ENCODE data around the gene PELI2. TPM values are rescaled to one million over a fixed set of nuclear protein-coding genes. Genes with fewer than 3 reads are reported as not detected.

The PELI2 gene
- total RNA-seq, 2 donors from 2014 or later = 8.9 to 25.7 TPM

- DNase-seq (ENCODE audit: low spot score) = no peak
- intact Hi-C loops (cut with DNase I) = no loop called here
- Histone ChIP-seq H3K4me1 (replicated peaks) (no peaks in the 10 kb centered on the region), H3K9me3 (no peaks in the 10 kb centered on the region), H3K27ac (no peak overlapping the region), H3K27me3 (replicated peaks; ENCODE audit: insufficient read depth) (no peaks in the 10 kb centered on the region), H3K36me3 (no peaks in the 10 kb centered on the region), H3K4me3 (no peak overlapping the region)
- TF ChIP-seq POLR2A (IDR thresholded peaks at IDR 0.05) (no peak), POLR2AphosphoS5 (IDR thresholded peaks at IDR 0.05) (no peak), CTCF (IDR thresholded peaks at IDR 0.05) (no peak)
- 80% methylated on average over 3 of the region's 3 CpGs for WGBS
Measured at GRCh38 chr14:56121816-56122215, 3.6 kb downstream of the PELI2 start.

- Histone ChIP-seq H3K4me3 (no peak overlapping the region), H3K27me3 (replicated peaks; ENCODE audit: insufficient read depth) (no peaks in the 10 kb centered on the region), H3K27ac (no peak overlapping the region), H3K4me1 (replicated peaks) (no peaks in the 10 kb centered on the region), H3K9me3 (no peaks in the 10 kb centered on the region), H3K36me3 (no peaks in the 10 kb centered on the region)
- no peak for TF ChIP-seq CTCF (IDR thresholded peaks at IDR 0.05)
- TF ChIP-seq POLR2AphosphoS5 (IDR thresholded peaks at IDR 0.05) = no peak
- TF ChIP-seq POLR2A (IDR thresholded peaks at IDR 0.05) = no peak
- 85% methylated on average over 2 of the region's 2 CpGs for WGBS
- intact Hi-C loops (cut with DNase I) = no loop called here
- DNase-seq (ENCODE audit: low spot score) = no peak
Measured at GRCh38 chr14:56122301-56122700, 4.1 kb downstream of the PELI2 start.

GRCh38 chr14:56124327-56124726 lies 6.1 kb downstream of the PELI2 start:
- Histone ChIP-seq H3K36me3 (no peaks in the 10 kb centered on the region), H3K27me3 (replicated peaks; ENCODE audit: insufficient read depth) (no peaks in the 10 kb centered on the region), H3K4me3 (no peak overlapping the region), H3K9me3 (no peaks in the 10 kb centered on the region), H3K27ac (no peak overlapping the region), H3K4me1 (replicated peaks) (no peaks in the 10 kb centered on the region)
- DNase-seq (ENCODE audit: low spot score) = no peak
- no peak for TF ChIP-seq POLR2AphosphoS5 (IDR thresholded peaks at IDR 0.05)
- 56% methylated on average over 2 of the region's 2 CpGs for WGBS
- intact Hi-C loops (cut with DNase I) = no loop called here

GRCh38 chr14:56125772-56126636 lies 7.8 kb downstream of the PELI2 start:
- no peak overlapping the region for H3K4me3 ChIP-seq
- DNase-seq (ENCODE audit: low spot score) = no peak
- TF ChIP-seq POLR2A (IDR thresholded peaks at IDR 0.05) (no peak), CTCF (IDR thresholded peaks at IDR 0.05) (no peak), POLR2AphosphoS5 (IDR thresholded peaks at IDR 0.05) (no peak)

GRCh38 chr14:56126637-56126913 lies 8.4 kb downstream of the PELI2 start:
- H3K4me1 ChIP-seq (replicated peaks) = no peaks in the 10 kb centered on the region

More at GRCh38 chr14:56125772-56126636, 7.8 kb downstream of the PELI2 start:
- intact Hi-C loops (cut with DNase I) = no loop called here
- Histone ChIP-seq H3K4me1 (replicated peaks) (no peaks in the 10 kb centered on the region), H3K27ac (no peak overlapping the region), H3K9me3 (no peaks in the 10 kb centered on the region), H3K36me3 (no peaks in the 10 kb centered on the region), H3K27me3 (replicated peaks; ENCODE audit: insufficient read depth) (no peaks in the 10 kb centered on the region)
- WGBS = 93% methylated on average over 12 of the region's 12 CpGs

More at GRCh38 chr14:56126637-56126913, 8.4 kb downstream of the PELI2 start:
- Histone ChIP-seq H3K36me3 (no peaks in the 10 kb centered on the region), H3K4me3 (no peak overlapping the region), H3K27ac (no peak overlapping the region), H3K9me3 (no peaks in the 10 kb centered on the region), H3K27me3 (replicated peaks; ENCODE audit: insufficient read depth) (no peaks in the 10 kb centered on the region)
- TF ChIP-seq POLR2AphosphoS5 (IDR thresholded peaks at IDR 0.05) (no peak), POLR2A (IDR thresholded peaks at IDR 0.05) (no peak), CTCF (IDR thresholded peaks at IDR 0.05) (no peak)
- WGBS = 90% methylated on average over 2 of the region's 2 CpGs
- DNase-seq (ENCODE audit: low spot score) = no peak
- intact Hi-C loops (cut with DNase I) = no loop called here

All from prostate gland (tissue), 2 donors.